Smooth muscle cell (in vitro differentiated cells): ENCODE measurements around the gene CIBAR2. TPM values are rescaled to one million over a fixed set of nuclear protein-coding genes. Genes with fewer than 3 reads are reported as not detected.
A peak's percentile ranks its signal among the peaks of the same experiment; 100 is the strongest.
"Not testable (repeated sequence)": the region's sequence is repeated elsewhere in the genome, so short reads cannot be mapped to it uniquely, and the experiment has no call there.

Experiments used
- DNase-seq: peaks from one replicate; lab custom pipeline; 2025; ENCODE audit not compliant: unreplicated experiment; lab: John Stamatoyannopoulos, UW
- H2AFZ ChIP-seq: fragments of 200-600 bp; sonication (generic); 2 replicates; pipeline ENCODE4 v1.6.0; 2016; ENCODE audit warnings: antibody characterized with exemption, low read depth, mild to moderate bottlenecking
- H3F3A ChIP-seq: fragments of 200-600 bp; sonication (generic); 2 replicates; pipeline ENCODE4 v1.6.0; 2017; ENCODE audit warnings: antibody characterized with exemption, low read depth
- H3K27ac ChIP-seq: fragments of 200-600 bp; sonication (generic); 2 replicates; pipeline ENCODE4 v1.5.1; 2016; ENCODE audit warnings: low read depth, mild to moderate bottlenecking
- H3K27me3 ChIP-seq: fragments of 200-600 bp; sonication (generic); 2 replicates; pipeline ENCODE4 v1.6.1; 2016; ENCODE audit warnings: low read depth, mild to moderate bottlenecking
- H3K36me3 ChIP-seq: fragments of 200-600 bp; sonication (generic); 2 replicates; pipeline ENCODE4 v1.5.1; 2016; ENCODE audit warnings: low read depth
- H3K4me1 ChIP-seq: fragments of 200-600 bp; sonication (generic); 2 replicates; pipeline ENCODE4 v1.5.1; 2016; ENCODE audit warnings: low read depth
- H3K4me2 ChIP-seq: fragments of 200-600 bp; sonication (generic); 2 replicates; pipeline ENCODE4 v1.6.0; 2016; ENCODE audit warnings: mild to moderate bottlenecking
- H3K4me3 ChIP-seq: fragments of 200-600 bp; sonication (generic); 2 replicates; pipeline ENCODE4 v1.5.1; 2016; ENCODE audit warnings: mild to moderate bottlenecking
- H3K79me2 ChIP-seq: fragments of 200-600 bp; sonication (generic); 2 replicates; pipeline ENCODE4 v1.6.0; 2016; ENCODE audit warnings: low read depth, mild to moderate bottlenecking
- H3K9ac ChIP-seq: fragments of 200-600 bp; sonication (generic); 2 replicates; pipeline ENCODE4 v1.6.0; 2016; ENCODE audit warnings: low read depth
- H3K9me3 ChIP-seq: fragments of 200-600 bp; sonication (generic); replicated peaks from 2 replicates; pipeline ENCODE4 v1.5.1; 2016; ENCODE audit warnings: low read depth
- H4K20me1 ChIP-seq: fragments of 200-600 bp; sonication (generic); 2 replicates; pipeline ENCODE4 v1.6.0; 2016; ENCODE audit warnings: low read depth
- CTCF ChIP-seq: fragments of 200-600 bp; sonication (generic); IDR thresholded peaks from 2 replicates; pipeline ENCODE4 v1.5.1; 2017; ENCODE audit warnings: borderline replicate concordance, mild to moderate bottlenecking, antibody characterized with exemption; ENCODE audit not compliant: insufficient read depth, poor library complexity, severe bottlenecking
- WGBS: methylation state at CpG from one replicate; pipeline ENCODE4 v1.1.7; 2016; ENCODE audit warnings: low lambda C conversion rate; 5-methylcytosine and 5-hydroxymethylcytosine counted together
- polyA plus RNA-seq: library from polyadenylated mRNA; unstranded; fragments of >200 nt; fragmentation: Nextera tagmentation; extraction: Ambion mirVana; gene quantifications from 2 replicates; pipeline ENCODE4 v1.2.1, GENCODE V29; 2016
- total RNA-seq: library from RNA; depleted of rRNA; stranded (reverse); fragments of >200 nt; gene quantifications from 2 replicates; pipeline ENCODE4 v1.2.3, GENCODE V29; 2014

The CIBAR2 gene
- total and polyA plus RNA-seq, 2 experiments from 2014 or later: not detected

DNA sequence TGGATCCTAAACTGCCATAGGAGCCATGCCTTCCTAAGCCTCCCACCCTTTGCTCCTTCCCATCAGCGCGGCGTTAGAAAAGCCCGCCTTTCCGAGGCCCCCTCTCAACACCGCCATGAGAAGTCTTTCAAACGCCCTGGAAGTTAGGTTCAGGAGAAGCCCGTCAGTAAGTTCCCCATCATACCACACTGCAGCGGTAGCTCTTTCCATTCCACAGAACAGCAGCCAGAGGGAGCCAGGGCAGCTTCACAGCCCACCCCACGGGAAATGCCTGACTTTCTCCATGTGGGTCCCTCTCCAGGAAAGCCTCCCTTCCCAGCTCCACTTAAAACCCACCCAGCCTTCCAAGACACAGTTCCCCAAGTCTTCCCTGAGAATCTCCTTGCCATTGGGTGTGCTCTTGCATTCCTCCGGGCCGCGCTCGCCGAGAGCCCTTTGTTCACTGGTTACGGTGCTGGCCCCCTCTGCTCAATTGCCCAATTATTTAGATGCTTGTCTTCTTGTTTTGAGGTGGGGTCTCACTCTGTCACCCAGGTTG, 56.0 kb downstream of the CIBAR2 start:
- Histone ChIP-seq H3K9me3 (no peaks in the 10 kb centered on the region), H3K36me3 (no peaks in the 10 kb centered on the region), H3F3A (peaks cover 2% of the 10 kb centered on the region), H3K4me1 (peaks cover 7% of the 10 kb centered on the region), H2AFZ (no peak overlapping the region), H3K27me3 (no peaks in the 10 kb centered on the region), H3K9ac (no peak overlapping the region), H3K4me3 (no peak overlapping the region), H4K20me1 (peaks cover 75% of the 10 kb centered on the region), H3K27ac (no peak overlapping the region), H3K4me2 (no peak overlapping the region), H3K79me2 (no peaks in the 10 kb centered on the region)
- 68% methylated on average over 16 of the region's 16 CpGs for WGBS
- no peak for TF ChIP-seq CTCF
- DNase-seq: no peak

DNA sequence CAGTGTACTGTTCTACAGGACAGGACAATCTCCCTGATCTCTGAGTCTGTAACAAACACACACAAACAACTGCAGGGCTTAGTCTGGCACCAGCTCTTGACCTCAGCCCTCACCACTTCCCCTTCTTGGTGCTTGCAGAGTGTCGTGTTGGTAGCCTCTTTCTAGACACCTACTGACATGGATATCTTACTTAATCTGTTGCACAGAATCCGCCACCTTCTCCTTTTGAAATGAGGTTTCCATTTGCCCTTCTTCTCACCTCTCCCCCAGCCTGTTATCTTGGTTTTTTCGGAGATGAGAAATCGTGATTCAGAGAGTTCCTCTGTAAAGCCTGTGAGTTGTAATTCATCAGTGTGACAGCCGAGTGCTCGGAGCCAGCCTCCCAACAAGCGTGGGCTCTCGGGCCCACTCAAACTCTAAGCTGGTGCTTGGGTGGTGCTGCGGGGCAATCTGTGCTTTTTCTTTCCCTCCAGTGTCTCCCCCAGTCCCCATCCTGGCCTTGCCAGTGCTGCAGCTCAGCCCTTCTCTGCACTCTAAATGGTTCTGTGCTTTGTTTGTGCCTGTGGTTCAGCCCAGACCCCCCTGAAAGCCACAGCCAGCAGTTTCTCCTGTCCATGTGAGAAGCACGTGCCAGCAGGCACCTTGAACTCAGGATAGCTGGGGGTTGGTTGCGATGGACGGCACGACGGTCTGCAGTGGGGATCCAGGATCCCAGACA, 56.6 kb downstream of the CIBAR2 start:
- no peak for TF ChIP-seq CTCF
- 35% methylated on average over 14 of the region's 14 CpGs for WGBS
- H3K79me2 ChIP-seq: no peaks in the 10 kb centered on the region
- H3K9ac ChIP-seq: no peak overlapping the region
- no peak for DNase-seq
- peak overlapping the region; percentile 70 for H3K4me2 ChIP-seq
- H3K27ac ChIP-seq: no peak overlapping the region
- no peak overlapping the region for H2AFZ ChIP-seq
- H3K36me3 ChIP-seq: no peaks in the 10 kb centered on the region
- peaks cover 7% of the 10 kb centered on the region for H3K4me1 ChIP-seq
- no peaks in the 10 kb centered on the region for H3K27me3 ChIP-seq
- peaks cover 8% of the 10 kb centered on the region for H3F3A ChIP-seq
- peak overlapping the region; percentile 6 for H3K4me3 ChIP-seq
- H4K20me1 ChIP-seq: peaks cover 81% of the 10 kb centered on the region
- H3K9me3 ChIP-seq: no peaks in the 10 kb centered on the region

DNA sequence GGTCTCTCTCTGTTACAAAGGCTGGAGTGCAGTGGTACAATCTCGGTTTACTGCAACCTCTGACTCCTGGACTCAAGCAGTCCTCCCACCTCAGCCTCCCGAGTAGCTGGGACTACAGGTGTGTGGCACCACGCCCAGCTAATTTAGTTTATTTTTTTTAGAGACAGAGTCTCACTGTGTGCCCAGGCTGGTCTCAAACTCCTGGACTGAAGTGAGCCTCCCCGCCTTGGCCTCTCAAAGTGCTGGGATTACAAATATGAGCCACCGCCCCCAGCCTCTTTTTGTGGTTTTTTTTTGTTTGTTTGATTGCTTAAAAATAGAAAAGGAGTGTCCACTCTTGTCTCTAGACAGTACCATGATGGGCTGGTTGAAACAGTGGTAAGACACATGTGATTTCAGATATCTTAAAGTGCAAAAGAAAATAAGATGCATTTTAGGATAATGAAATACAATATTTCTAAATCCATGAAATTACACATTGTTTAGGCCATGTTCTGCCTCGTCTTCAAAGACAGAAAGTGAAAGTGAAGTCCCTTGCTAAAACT, 57.3 kb downstream of the CIBAR2 start:
- Histone ChIP-seq H3K4me1 (peaks cover 7% of the 10 kb centered on the region), H3F3A (peaks cover 9% of the 10 kb centered on the region), H3K9ac (no peak overlapping the region), H2AFZ (no peak overlapping the region), H3K79me2 (no peaks in the 10 kb centered on the region), H3K27me3 (no peaks in the 10 kb centered on the region), H4K20me1 (peaks cover 82% of the 10 kb centered on the region), H3K4me3 (peak overlapping the region; percentile 6), H3K27ac (no peak overlapping the region), H3K36me3 (no peaks in the 10 kb centered on the region), H3K4me2 (peak overlapping the region; percentile 70), H3K9me3 (no peaks in the 10 kb centered on the region)
- TF ChIP-seq CTCF: no peak
- WGBS: 78% methylated on average over 6 of the region's 6 CpGs
- no peak for DNase-seq

DNA sequence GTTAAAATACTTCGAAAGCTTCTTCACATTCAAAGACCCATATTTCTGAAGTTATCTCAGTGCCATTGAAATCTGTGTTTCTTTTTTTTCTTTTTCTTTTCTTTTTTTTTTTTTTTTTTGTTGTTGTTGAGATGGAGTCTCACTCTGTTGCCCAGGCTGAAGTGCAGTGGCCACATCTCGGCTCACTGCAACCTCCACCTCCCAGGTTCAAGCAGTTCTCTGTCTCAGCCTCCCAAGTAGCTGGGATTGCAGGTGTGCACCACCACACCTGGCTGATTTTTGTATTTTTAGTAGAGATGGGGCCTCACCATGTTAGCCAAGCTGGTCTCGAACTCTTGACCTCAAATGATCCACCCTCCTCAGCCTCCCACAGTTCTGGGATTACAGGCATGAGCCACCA, 58.0 kb downstream of the CIBAR2 start:
- H3K36me3 ChIP-seq, H3K4me2 ChIP-seq, H2AFZ ChIP-seq, H3K79me2 ChIP-seq, DNase-seq, H3K9me3 ChIP-seq, H3K9ac ChIP-seq, H3F3A ChIP-seq, H3K27me3 ChIP-seq, H3K4me1 ChIP-seq, H3K4me3 ChIP-seq, H3K27ac ChIP-seq: not testable (repeated sequence)
- peaks cover 87% of the 10 kb centered on the region for H4K20me1 ChIP-seq
- WGBS: 98% methylated on average over 3 of the region's 3 CpGs
